ENCODE data around the gene CCDC178.

DNA sequence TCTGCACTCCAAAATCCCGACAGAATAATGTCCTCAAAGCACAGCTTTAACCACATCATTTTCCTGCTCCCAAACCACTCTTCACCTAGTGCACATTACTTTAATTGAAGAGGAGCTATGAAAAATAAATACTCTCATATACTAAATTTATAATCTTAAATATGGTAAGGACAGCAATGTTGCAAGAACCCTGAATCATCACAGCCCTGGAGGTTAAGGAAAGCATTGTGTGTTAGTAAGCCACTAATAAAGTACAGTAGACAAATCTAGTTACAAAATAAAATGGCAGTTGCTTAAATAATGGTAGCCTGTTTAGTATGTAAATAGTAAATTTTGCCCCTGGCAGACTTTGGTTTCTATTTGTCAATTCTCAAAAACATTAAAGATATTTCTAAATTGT, 27.0 kb upstream of the CCDC178 start:
- TF ChIP-seq, protein P1, sequence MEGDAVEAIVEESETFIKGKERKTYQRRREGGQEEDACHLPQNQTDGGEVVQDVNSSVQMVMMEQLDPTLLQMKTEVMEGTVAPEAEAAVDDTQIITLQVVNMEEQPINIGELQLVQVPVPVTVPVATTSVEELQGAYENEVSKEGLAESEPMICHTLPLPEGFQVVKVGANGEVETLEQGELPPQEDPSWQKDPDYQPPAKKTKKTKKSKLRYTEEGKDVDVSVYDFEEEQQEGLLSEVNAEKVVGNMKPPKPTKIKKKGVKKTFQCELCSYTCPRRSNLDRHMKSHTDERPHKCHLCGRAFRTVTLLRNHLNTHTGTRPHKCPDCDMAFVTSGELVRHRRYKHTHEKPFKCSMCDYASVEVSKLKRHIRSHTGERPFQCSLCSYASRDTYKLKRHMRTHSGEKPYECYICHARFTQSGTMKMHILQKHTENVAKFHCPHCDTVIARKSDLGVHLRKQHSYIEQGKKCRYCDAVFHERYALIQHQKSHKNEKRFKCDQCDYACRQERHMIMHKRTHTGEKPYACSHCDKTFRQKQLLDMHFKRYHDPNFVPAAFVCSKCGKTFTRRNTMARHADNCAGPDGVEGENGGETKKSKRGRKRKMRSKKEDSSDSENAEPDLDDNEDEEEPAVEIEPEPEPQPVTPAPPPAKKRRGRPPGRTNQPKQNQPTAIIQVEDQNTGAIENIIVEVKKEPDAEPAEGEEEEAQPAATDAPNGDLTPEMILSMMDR (conservative IDR thresholded peaks at IDR 0.05) = no peak
- no peak for TF ChIP-seq ZFX (IDR thresholded peaks at IDR 0.05)
